ENCODE data around the gene PTGR2.

- no peak for TF ChIP-seq POLR2A (IDR thresholded peaks at IDR 0.05; ENCODE audit: low read length)
- no peak for TF ChIP-seq GATA1 (IDR thresholded peaks at IDR 0.05; ENCODE audit: low read depth, low read length)
Observed at GRCh38 chr14:73870525-73871235, 19.0 kb downstream of the PTGR2 start.
